ENCODE measurements around the gene SMIM12.

Gene SMIM12

GRCh38 chr1:34889705-34890104 is 30.2 kb upstream of the SMIM12 start:
- DNase-seq, result no peak
- no peak for TF ChIP-seq POLR2A (IDR thresholded peaks at IDR 0.05; ENCODE audit: low read length)
- TF ChIP-seq GATA1 (IDR thresholded peaks at IDR 0.05; ENCODE audit: low read depth, low read length), result no peak

DNA sequence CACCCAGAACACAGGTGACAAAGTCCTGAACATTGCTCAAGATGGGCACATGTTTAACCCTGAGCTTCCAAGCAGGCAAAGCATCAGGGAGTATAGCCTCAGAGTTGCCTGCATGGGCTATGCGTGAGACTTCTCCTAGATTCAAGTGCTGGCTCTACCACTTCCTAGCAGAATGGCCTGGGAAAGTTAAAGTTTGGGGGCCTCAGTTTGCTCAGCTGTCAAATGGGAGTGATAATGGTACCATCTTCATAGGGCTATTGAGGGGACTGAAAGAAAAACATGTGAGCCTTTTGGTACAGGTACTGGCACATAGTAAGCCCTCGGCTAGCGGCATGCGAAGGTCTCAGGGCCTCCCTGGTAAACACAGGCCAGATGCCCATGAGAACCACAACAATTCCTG is 28.0 kb upstream of the SMIM12 start:
- DNase-seq, result no peak
- TF ChIP-seq GATA1 (IDR thresholded peaks at IDR 0.05; ENCODE audit: low read depth, low read length) (no peak), POLR2A (IDR thresholded peaks at IDR 0.05; ENCODE audit: low read length) (no peak)

GRCh38 chr1:34885405-34886247 is 26.1 kb upstream of the SMIM12 start:
- TF ChIP-seq GATA1 (IDR thresholded peaks at IDR 0.05; ENCODE audit: low read depth, low read length) (no peak), POLR2A (IDR thresholded peaks at IDR 0.05; ENCODE audit: low read length) (no peak)
- peak; percentile 20 to 51 for DNase-seq

DNA sequence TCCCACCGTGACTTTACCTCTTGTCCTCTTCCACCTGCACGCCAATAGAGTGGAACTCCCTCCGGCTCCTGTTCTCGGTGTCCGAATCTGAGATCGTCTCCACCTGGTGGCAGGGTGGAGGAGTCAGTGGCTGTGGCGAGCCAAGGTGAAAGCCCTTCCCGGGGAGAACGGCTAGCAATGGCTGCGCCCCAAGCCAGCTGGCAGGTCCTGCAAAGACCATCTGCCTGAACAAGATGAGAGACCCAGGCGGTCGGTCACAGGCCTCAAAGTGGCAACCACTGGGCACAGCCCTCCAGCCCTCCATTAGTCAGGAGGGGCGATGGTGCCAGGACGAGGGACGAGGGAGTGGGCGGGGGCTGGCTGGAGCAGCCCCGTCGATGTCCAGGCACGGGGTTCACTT is 25.4 kb upstream of the SMIM12 start:
- DNase-seq, result no peak
- TF ChIP-seq GATA1 (IDR thresholded peaks at IDR 0.05; ENCODE audit: low read depth, low read length), result no peak
- no peak for TF ChIP-seq POLR2A (IDR thresholded peaks at IDR 0.05; ENCODE audit: low read length)

GRCh38 chr1:34884536-34884935 is 25.0 kb upstream of the SMIM12 start:
- no peak for DNase-seq
- TF ChIP-seq GATA1 (IDR thresholded peaks at IDR 0.05; ENCODE audit: low read depth, low read length) (no peak), POLR2A (IDR thresholded peaks at IDR 0.05; ENCODE audit: low read length) (no peak)

GRCh38 chr1:34879230-34879629 is 19.7 kb upstream of the SMIM12 start:
- no peak for DNase-seq
- TF ChIP-seq GATA1 (IDR thresholded peaks at IDR 0.05; ENCODE audit: low read depth, low read length), result no peak
- no peak for TF ChIP-seq POLR2A (IDR thresholded peaks at IDR 0.05; ENCODE audit: low read length)

- no peak for DNase-seq
- TF ChIP-seq GATA1 (IDR thresholded peaks at IDR 0.05; ENCODE audit: low read depth, low read length) (no peak), POLR2A (IDR thresholded peaks at IDR 0.05; ENCODE audit: low read length) (no peak)
Measured at GRCh38 chr1:34876406-34876805, 16.9 kb upstream of the SMIM12 start.

GRCh38 chr1:34874296-34874952 is 14.9 kb upstream of the SMIM12 start:
- no peak for TF ChIP-seq POLR2A (IDR thresholded peaks at IDR 0.05; ENCODE audit: low read length)
- TF ChIP-seq GATA1 (IDR thresholded peaks at IDR 0.05; ENCODE audit: low read depth, low read length), result no peak
- no peak for DNase-seq

- no peak for TF ChIP-seq GATA1 (IDR thresholded peaks at IDR 0.05; ENCODE audit: low read depth, low read length)
- TF ChIP-seq POLR2A (IDR thresholded peaks at IDR 0.05; ENCODE audit: low read length), result no peak
- no peak for DNase-seq
Measured at GRCh38 chr1:34872133-34872503, 12.6 kb upstream of the SMIM12 start.

GRCh38 chr1:34871443-34872132 is 12.0 kb upstream of the SMIM12 start:
- no peak for TF ChIP-seq GATA1 (IDR thresholded peaks at IDR 0.05; ENCODE audit: low read depth, low read length)
- no peak for TF ChIP-seq POLR2A (IDR thresholded peaks at IDR 0.05; ENCODE audit: low read length)
- DNase-seq, result no peak

DNA sequence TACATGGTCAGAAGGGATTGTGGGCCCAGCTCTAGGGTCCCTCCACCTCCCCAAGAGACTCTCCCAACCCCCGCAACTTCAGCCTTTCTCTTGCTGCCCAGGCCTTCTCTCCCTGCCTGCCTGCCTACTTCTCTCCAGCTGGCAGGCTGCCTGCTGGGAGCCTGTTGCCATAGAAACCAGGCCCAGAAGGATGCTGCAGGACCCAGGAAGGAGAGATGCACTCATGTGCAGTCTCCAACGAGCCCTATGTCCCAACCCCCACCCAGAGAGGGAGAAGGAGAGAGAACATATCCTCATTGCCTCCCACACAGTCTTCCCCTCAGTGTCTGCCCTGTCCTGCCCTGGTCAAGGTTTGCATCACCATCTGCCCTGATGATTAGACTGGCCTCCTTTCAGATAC is 10.8 kb upstream of the SMIM12 start:
- no peak for TF ChIP-seq GATA1 (IDR thresholded peaks at IDR 0.05; ENCODE audit: low read depth, low read length)
- no peak for TF ChIP-seq POLR2A (IDR thresholded peaks at IDR 0.05; ENCODE audit: low read length)
- DNase-seq, result no peak

DNA sequence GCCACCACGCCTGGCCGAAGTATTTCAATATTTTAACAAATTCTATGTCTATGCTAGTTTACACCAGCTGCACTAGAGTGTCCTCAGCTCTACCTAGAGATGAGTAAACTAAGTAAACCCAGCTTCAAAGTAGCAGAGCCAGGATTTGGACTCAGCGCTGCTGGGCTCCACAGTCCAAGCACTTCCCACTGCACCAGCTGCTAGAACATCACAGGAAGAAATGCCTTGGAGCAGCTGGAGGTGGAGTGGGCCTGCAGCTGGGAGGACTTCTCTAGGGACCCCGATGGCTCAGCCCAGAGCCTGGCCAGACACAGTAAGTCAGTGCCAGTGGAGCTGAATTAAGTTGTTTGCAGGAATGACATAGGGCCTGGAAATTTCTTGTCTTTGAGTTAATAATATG is 10.2 kb upstream of the SMIM12 start:
- no peak for DNase-seq
- TF ChIP-seq POLR2A (IDR thresholded peaks at IDR 0.05; ENCODE audit: low read length) (no peak), GATA1 (IDR thresholded peaks at IDR 0.05; ENCODE audit: low read depth, low read length) (no peak)

- TF ChIP-seq POLR2A (IDR thresholded peaks at IDR 0.05; ENCODE audit: low read length), result no peak
- no peak for TF ChIP-seq GATA1 (IDR thresholded peaks at IDR 0.05; ENCODE audit: low read depth, low read length)
- no peak for DNase-seq
Measured at GRCh38 chr1:34868230-34869049, 8.9 kb upstream of the SMIM12 start.

GRCh38 chr1:34867415-34867814 is 7.9 kb upstream of the SMIM12 start:
- DNase-seq, result no peak
- TF ChIP-seq POLR2A (IDR thresholded peaks at IDR 0.05; ENCODE audit: low read length) (no peak), GATA1 (IDR thresholded peaks at IDR 0.05; ENCODE audit: low read depth, low read length) (no peak)

Data from erythroblast (primary cell).